H9 (cell line): Measurements from ENCODE around the gene DHX35. TPM values are rescaled to one million over a fixed set of nuclear protein-coding genes. Genes with fewer than 3 reads are reported as not detected.

ENCODE experiments used
- DNase-seq: peaks from one replicate; pipeline ENCODE4 v3.0.0-alpha.2; 2017
- H2AFZ ChIP-seq: one replicate; pipeline ENCODE4 v1.6.1; 2013; ENCODE audit warnings: mild to moderate bottlenecking, low read length, control low read depth, moderate library complexity
- H2AK5ac ChIP-seq: 2 replicates; pipeline ENCODE4 v1.6.1; 2013; ENCODE audit warnings: low read length, control low read depth, mixed read lengths; ENCODE audit not compliant: insufficient read length
- H2BK120ac ChIP-seq: one replicate; pipeline ENCODE4 v1.6.1; 2013; ENCODE audit warnings: low read depth, mild to moderate bottlenecking, low read length, control low read depth, inconsistent platforms; ENCODE audit not compliant: poor library complexity, severe bottlenecking
- H2BK12ac ChIP-seq: 2 replicates; pipeline ENCODE4 v1.6.1; 2013; ENCODE audit warnings: low read length, control low read depth, mixed read lengths, low read depth; ENCODE audit not compliant: insufficient read length
- H2BK15ac ChIP-seq: 2 replicates; pipeline ENCODE4 v1.6.1; 2013; ENCODE audit warnings: low read depth, low read length, control low read depth
- H2BK20ac ChIP-seq: one replicate; pipeline ENCODE4 v1.6.1; 2013; ENCODE audit warnings: low read depth, mild to moderate bottlenecking, low read length, control low read depth, inconsistent platforms; ENCODE audit not compliant: poor library complexity, severe bottlenecking
- H2BK5ac ChIP-seq: 2 replicates; pipeline ENCODE4 v1.6.1; 2013; ENCODE audit warnings: low read length, control low read depth, mixed read lengths; ENCODE audit not compliant: insufficient read length
- H3K14ac ChIP-seq: 2 replicates; pipeline ENCODE4 v1.6.1; 2013; ENCODE audit warnings: low read length, control low read depth; ENCODE audit not compliant: insufficient read depth
- H3K18ac ChIP-seq: 2 replicates; pipeline ENCODE4 v1.6.1; 2013; ENCODE audit warnings: low read depth, mild to moderate bottlenecking, mixed read lengths, low read length, control low read depth; ENCODE audit not compliant: insufficient read length
- H3K23ac ChIP-seq: 2 replicates; pipeline ENCODE4 v1.6.1; 2013; ENCODE audit warnings: low read length, control low read depth, mixed read lengths, low read depth; ENCODE audit not compliant: insufficient read length
- H3K23me2 ChIP-seq: 2 replicates; pipeline ENCODE4 v1.6.1; 2013; ENCODE audit warnings: low read depth, mild to moderate bottlenecking, mixed read lengths, low read length, control low read depth; ENCODE audit not compliant: insufficient read length, poor library complexity, severe bottlenecking
- H3K27ac ChIP-seq: 2 replicates; pipeline ENCODE4 v1.5.1; 2013; ENCODE audit warnings: low read length, control low read depth, mixed read lengths, low read depth; ENCODE audit not compliant: insufficient read length
- H3K27me3 ChIP-seq: 2 replicates; pipeline ENCODE4 v1.6.1; 2013; ENCODE audit warnings: low read length, control low read depth, inconsistent platforms; ENCODE audit not compliant: insufficient read depth
- H3K4ac ChIP-seq: 2 replicates; pipeline ENCODE4 v1.6.1; 2013; ENCODE audit warnings: low read depth, mild to moderate bottlenecking, control low read depth, inconsistent platforms, low read length, moderate library complexity
- H3K4me1 ChIP-seq: 2 replicates; pipeline ENCODE4 v1.6.1; 2013; ENCODE audit warnings: low read length, control low read depth, inconsistent platforms; ENCODE audit not compliant: insufficient read depth
- H3K4me2 ChIP-seq: 2 replicates; pipeline ENCODE4 v1.6.1; 2013; ENCODE audit warnings: low read length, control low read depth, mixed read lengths; ENCODE audit not compliant: insufficient read length, insufficient read depth
- H3K56ac ChIP-seq: 2 replicates; pipeline ENCODE4 v1.6.1; 2013; ENCODE audit warnings: low read depth, mild to moderate bottlenecking, mixed read lengths, low read length, control low read depth; ENCODE audit not compliant: insufficient read length
- H3K79me1 ChIP-seq: 2 replicates; pipeline ENCODE4 v1.6.1; 2013; ENCODE audit warnings: low read depth, mild to moderate bottlenecking, moderate library complexity, low read length, control low read depth, inconsistent platforms; ENCODE audit not compliant: insufficient read depth, poor library complexity, severe bottlenecking
- H3K79me2 ChIP-seq: 2 replicates; pipeline ENCODE4 v1.6.1; 2013; ENCODE audit warnings: low read length, control low read depth, inconsistent platforms; ENCODE audit not compliant: insufficient read depth
- H3K9ac ChIP-seq: 2 replicates; pipeline ENCODE4 v1.6.1; 2013; ENCODE audit warnings: low read length, control low read depth, mixed read lengths; ENCODE audit not compliant: insufficient read length; ENCODE audit errors: extremely low read depth
- H3K9me3 ChIP-seq: one replicate; pipeline ENCODE4 v1.6.1; 2013; ENCODE audit warnings: low read depth, low read length, inconsistent platforms; ENCODE audit not compliant: control insufficient read depth
- H3T11ph ChIP-seq: one replicate; pipeline ENCODE4 v1.6.1; 2013; ENCODE audit warnings: mild to moderate bottlenecking, low read length, control low read depth, inconsistent platforms
- H4K20me1 ChIP-seq: one replicate; pipeline ENCODE4 v1.6.1; 2013; ENCODE audit not compliant: control insufficient read depth, insufficient read length, insufficient read depth
- H4K5ac ChIP-seq: 2 replicates; pipeline ENCODE4 v1.6.1; 2013; ENCODE audit warnings: low read depth, mild to moderate bottlenecking, mixed read lengths, low read length, control low read depth; ENCODE audit not compliant: insufficient read length
- H4K8ac ChIP-seq: replicated peaks from 2 replicates; pipeline ENCODE4 v1.6.1; 2013; ENCODE audit warnings: low read length, control low read depth, mixed read lengths, low read depth; ENCODE audit not compliant: insufficient read length
- H4K91ac ChIP-seq: 2 replicates; pipeline ENCODE4 v1.6.1; 2013; ENCODE audit warnings: low read depth, mild to moderate bottlenecking, moderate library complexity, mixed read lengths, low read length, control low read depth; ENCODE audit not compliant: insufficient read length
- H3K27ac Mint-ChIP-seq, 3 experiments: 2 replicates in 2 of 3; 3 replicates in 1 of 3; pipeline ENCODE4 v1.8.0; 2020 to 2021; ENCODE audit warnings: mixed read lengths in 3 of 3, mild to moderate bottlenecking in 1 of 3, moderate library complexity in 1 of 3
- H3K27me3 Mint-ChIP-seq: 2 replicates; pipeline ENCODE4 v1.8.0; 2021; ENCODE audit warnings: low read depth, mild to moderate bottlenecking, moderate library complexity, mixed read lengths
- H3K36me3 Mint-ChIP-seq, 3 experiments: 2 replicates in 2 of 3; 3 replicates in 1 of 3; pipeline ENCODE4 v1.8.0; 2020 to 2021; ENCODE audit warnings: low read depth in 3 of 3, mixed read lengths in 3 of 3; ENCODE audit not compliant: insufficient read depth in 1 of 3
- H3K4me1 Mint-ChIP-seq, 2 experiments: 2 replicates each; pipeline ENCODE4 v1.8.0; 2020; ENCODE audit warnings: mixed read lengths in 2 of 2
- H3K4me3 Mint-ChIP-seq, 2 experiments: 2 replicates in 1 of 2; 3 replicates in 1 of 2; pipeline ENCODE4 v1.8.0; 2020 to 2021; ENCODE audit warnings: mild to moderate bottlenecking in 2 of 2, mixed read lengths in 2 of 2, moderate library complexity in 1 of 2
- H3K9me3 Mint-ChIP-seq, 2 experiments: 2 replicates in 1 of 2; 3 replicates in 1 of 2; pipeline ENCODE4 v1.8.0; 2020; ENCODE audit warnings: mild to moderate bottlenecking in 2 of 2, mixed read lengths in 2 of 2, moderate library complexity in 1 of 2
- WGBS: extraction: QIAGEN DNeasy Blood & Tissue Kit; methylation state at CpG from one replicate; pipeline ENCODE4 v1.1.7; 2013; ENCODE audit warnings: missing lambda C conversion rate, low lambda C conversion rate, mixed read lengths; ENCODE audit not compliant: insufficient read length; ENCODE audit errors: extremely low coverage; 5-methylcytosine and 5-hydroxymethylcytosine counted together
- total RNA-seq: library from RNA; stranded (reverse); gene quantifications from 2 replicates; pipeline ENCODE4 v1.2.1, GENCODE V29; 2021
- TF ChIP-seq, protein P1 (sequence below): fragments of 200-600 bp; sonication (generic); conservative IDR thresholded peaks from 3 replicates; pipeline ENCODE4 v1.8.0; 2021; ENCODE audit warnings: antibody characterized with exemption, mild to moderate bottlenecking

The DHX35 gene
- total RNA-seq, 1 experiment from 2014 or later: 14.4 TPM

DNA sequence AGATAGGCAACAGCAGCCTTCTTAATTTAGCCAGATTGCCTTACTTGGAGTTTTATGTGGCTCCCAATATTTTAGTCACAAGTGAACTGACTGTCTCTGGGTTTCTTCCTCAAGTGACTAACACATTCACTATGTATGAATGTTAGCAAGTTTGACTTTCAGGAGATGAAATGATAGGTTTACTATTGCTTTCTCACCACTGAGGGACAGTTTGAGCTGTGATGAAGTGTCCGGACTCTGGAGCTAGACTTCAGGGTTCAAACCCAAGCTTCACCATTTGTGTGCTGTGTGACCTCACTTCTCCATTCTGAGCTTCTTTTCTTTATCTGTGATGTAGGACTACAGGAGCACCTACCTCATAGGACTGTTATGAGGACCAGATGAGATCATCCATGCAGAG, 8.2 kb downstream of the DHX35 start:
- WGBS: no CpG with 5 or more reads among the region's 1 CpG
- no peak overlapping the region for H3K27ac Mint-ChIP-seq

More for the DNA sequence above, 8.2 kb downstream of the DHX35 start:
- no peaks in the 10 kb centered on the region for H3K4me1 ChIP-seq
- no peak overlapping the region for H4K5ac ChIP-seq
- H3T11ph ChIP-seq: no peak overlapping the region
- H3K4me2 ChIP-seq: no peak overlapping the region
- no peak overlapping the region for H3K4me3 Mint-ChIP-seq
- no peak overlapping the region for H2BK15ac ChIP-seq
- TF ChIP-seq, protein P1, sequence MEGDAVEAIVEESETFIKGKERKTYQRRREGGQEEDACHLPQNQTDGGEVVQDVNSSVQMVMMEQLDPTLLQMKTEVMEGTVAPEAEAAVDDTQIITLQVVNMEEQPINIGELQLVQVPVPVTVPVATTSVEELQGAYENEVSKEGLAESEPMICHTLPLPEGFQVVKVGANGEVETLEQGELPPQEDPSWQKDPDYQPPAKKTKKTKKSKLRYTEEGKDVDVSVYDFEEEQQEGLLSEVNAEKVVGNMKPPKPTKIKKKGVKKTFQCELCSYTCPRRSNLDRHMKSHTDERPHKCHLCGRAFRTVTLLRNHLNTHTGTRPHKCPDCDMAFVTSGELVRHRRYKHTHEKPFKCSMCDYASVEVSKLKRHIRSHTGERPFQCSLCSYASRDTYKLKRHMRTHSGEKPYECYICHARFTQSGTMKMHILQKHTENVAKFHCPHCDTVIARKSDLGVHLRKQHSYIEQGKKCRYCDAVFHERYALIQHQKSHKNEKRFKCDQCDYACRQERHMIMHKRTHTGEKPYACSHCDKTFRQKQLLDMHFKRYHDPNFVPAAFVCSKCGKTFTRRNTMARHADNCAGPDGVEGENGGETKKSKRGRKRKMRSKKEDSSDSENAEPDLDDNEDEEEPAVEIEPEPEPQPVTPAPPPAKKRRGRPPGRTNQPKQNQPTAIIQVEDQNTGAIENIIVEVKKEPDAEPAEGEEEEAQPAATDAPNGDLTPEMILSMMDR: no peak
- no peak overlapping the region for H2AFZ ChIP-seq
- no peak overlapping the region for H3K4ac ChIP-seq
- no peak overlapping the region for H2BK5ac ChIP-seq
- no peak overlapping the region for H3K23ac ChIP-seq
- H3K27ac ChIP-seq: no peak overlapping the region
- H3K79me2 ChIP-seq: no peaks in the 10 kb centered on the region; the same call in 1 of the 2 replicates
- H3K23me2 ChIP-seq: no peaks in the 10 kb centered on the region
- H3K56ac ChIP-seq: no peak overlapping the region
- peaks cover 6 to 36% (median 20%) of the 10 kb centered on the region in 3 experiments; a peak in 6 of 7 replicates for H3K36me3 Mint-ChIP-seq
- no peak overlapping the region for H2AK5ac ChIP-seq
- no peak overlapping the region for H2BK20ac ChIP-seq
- no peak overlapping the region for H3K18ac ChIP-seq
- peaks cover 8% of the 10 kb centered on the region for H3K79me1 ChIP-seq
- DNase-seq: no peak
- no peak overlapping the region for H4K91ac ChIP-seq
- no peaks in the 10 kb centered on the region for H3K27me3 ChIP-seq
- peaks cover 4 to 12% of the 10 kb centered on the region in 2 experiments for H3K4me1 Mint-ChIP-seq
- H2BK12ac ChIP-seq: no peak overlapping the region
- no peaks in the 10 kb centered on the region for H3K27me3 Mint-ChIP-seq
- H2BK120ac ChIP-seq: no peak overlapping the region
- no peaks in the 10 kb centered on the region for H3K9me3 ChIP-seq
- H3K9me3 Mint-ChIP-seq: no peaks in the 10 kb centered on the region
- no peak overlapping the region for H4K8ac ChIP-seq
- no peak overlapping the region for H3K14ac ChIP-seq
- no peaks in the 10 kb centered on the region for H4K20me1 ChIP-seq
- no peak overlapping the region for H3K9ac ChIP-seq
